RPMI7951 (cell line): ENCODE data around the gene KCNIP4. TPM values are rescaled to one million over a fixed set of nuclear protein-coding genes. Genes with fewer than 3 reads are reported as not detected.

Source experiments
- DNase-seq: peaks from one replicate; pipeline ENCODE4 v3.0.0-alpha.2; 2012; ENCODE audit warnings: low read depth
- total RNA-seq: library from RNA; depleted of rRNA; stranded (reverse); fragments of >200 nt; shearing (Covaris generic); gene quantifications from 2 replicates; pipeline ENCODE4 v1.2.3, GENCODE V29; 2014

The KCNIP4 gene
- total RNA-seq, 1 experiment from 2014 or later: not detected

DNA sequence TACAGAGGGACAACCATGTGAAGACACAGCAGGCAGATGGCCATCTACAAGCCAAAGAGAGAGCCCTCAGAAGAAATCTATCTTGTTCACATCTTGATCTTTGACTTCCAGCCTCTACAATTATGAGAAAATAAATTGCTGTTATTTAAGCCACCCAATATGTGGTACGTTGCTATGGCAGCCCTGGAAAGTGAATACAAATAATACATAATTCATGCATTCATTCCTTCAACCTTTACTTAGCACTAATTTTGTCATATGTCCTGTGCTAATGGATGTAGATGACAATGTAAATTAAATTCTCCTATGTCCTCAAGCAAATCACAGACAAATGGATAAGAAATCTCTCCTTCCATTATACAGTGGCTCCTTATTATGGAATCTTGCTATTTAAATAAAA lies 886.7 kb downstream of the KCNIP4 start:
- no peak for DNase-seq

DNA sequence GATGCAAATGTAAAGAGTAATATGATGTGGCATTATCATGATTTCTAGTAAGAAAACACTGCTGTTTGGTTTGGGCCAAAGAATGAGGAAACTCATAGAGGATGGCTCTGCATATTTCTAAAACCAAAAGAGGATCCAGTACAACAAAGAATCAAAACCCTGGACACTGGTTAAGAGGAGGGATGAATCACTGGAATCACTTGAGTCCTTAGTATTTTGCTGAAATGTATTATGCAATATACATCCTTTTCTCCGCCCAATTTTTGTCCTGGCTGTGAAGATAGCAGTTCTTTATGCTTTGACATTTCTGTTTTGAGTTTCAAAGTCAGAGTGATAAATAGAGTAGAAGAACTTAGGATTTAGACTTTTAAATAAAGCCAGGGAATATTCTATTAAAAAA lies 902.4 kb downstream of the KCNIP4 start:
- DNase-seq: peak; percentile 0

DNA sequence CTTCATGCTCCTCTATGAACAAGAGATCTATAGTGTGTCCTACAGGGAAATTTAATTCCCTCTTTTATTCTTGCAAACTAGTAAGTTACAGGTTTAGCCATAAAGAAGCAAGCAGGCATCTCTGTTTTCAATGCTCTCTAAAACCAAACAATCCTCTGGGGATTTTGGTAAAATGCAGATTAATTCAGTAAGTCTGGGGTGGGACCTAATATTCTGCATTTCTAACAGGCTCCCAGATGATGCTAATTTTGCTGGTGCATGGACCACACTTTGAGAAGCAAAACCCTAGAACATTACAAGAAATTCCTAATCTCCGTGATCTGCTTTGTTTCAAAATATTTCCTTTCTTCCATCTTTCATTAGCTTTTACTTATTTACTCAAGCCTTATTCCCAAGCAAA lies 903.5 kb downstream of the KCNIP4 start:
- no peak for DNase-seq

- DNase-seq: no peak
These were observed 906.9 kb downstream of the KCNIP4 start for GRCh38 chr4:21041708-21042107.

GRCh38 chr4:21034728-21035127 lies 913.8 kb downstream of the KCNIP4 start:
- no peak for DNase-seq

GRCh38 chr4:21032089-21032645 lies 916.4 kb downstream of the KCNIP4 start:
- DNase-seq: no peak

GRCh38 chr4:21018817-21019216 lies 929.8 kb downstream of the KCNIP4 start:
- no peak for DNase-seq

DNA sequence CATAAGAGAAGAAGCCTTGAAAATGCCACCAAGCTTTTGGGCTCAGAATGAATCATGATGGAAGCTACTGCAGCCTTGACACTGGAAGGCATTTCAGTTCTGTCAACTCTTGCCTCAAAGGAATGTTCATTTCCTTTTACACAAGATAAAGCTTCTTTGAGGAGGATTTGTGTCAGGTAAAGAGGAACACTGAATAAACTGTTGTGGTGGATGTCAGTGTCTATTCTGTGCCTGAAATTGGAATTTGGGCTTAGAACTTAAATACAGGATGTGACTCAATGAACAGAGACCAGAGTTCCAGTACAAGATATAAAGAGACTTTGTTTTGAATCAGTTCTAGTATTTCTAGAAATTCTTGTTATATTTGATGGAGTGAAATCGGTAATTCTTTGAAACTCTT lies 935.1 kb downstream of the KCNIP4 start:
- peak; percentile 2 for DNase-seq

- peak; percentile 13 for DNase-seq
These were observed 935.7 kb downstream of the KCNIP4 start for GRCh38 chr4:21012851-21013331.

DNA sequence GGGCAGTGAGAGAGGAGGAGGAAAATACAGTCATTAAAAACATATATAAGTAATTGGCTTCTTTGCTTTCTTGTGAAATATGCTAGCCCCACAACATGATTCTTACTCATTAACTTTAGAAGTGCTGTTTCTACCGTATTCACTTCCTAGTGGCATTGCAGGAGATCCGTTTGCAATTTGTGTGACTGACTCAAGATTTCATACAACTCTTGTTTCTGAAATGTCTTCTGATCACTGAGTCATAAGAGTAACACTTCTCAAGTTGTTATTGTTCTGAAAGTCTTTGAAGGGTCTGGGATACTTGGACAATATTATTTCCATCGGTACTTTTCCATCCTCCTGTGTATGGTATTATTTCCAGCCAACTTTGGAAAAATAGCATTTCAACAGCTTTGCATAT lies 937.5 kb downstream of the KCNIP4 start:
- no peak for DNase-seq

DNA sequence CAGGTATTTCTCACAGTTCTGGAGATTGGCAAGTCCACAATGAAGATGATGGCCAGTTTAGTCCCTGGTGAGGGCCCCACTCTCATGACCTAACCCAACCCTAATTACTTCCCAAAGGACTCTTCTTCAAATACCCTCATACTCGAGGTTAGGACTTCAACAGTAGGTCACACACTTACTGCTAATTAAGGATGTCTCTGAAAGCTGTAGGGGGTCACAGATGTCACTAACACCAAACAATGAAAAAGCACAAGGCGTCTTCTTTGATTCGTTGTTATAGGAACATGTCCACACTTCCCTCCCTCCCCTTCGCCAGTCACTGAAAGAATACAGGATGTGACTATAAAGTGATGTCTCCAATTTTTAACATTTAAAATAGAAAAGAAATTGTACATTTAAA lies 938.6 kb downstream of the KCNIP4 start:
- DNase-seq: no peak

DNA sequence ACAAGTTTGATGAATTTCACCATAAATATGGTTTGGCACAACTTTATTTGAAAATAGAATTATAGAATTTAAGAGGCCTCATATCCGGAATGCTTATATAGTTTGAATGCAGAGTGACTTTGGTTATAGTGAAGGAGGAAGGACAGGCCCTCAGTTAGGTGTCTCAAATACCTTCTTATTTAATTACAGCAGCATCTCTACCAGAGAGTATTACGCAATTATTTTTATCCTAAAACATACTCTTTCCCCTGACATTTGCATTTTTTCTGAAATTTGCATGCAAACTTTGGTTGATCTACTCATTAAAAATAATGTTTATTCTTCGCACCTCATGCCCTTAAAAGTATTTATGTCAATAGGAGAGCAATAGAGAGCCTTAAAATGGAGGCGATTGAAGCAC lies 942.9 kb downstream of the KCNIP4 start:
- no peak for DNase-seq

- no peak for DNase-seq
These were observed 945.6 kb downstream of the KCNIP4 start for GRCh38 chr4:21002976-21003375.

DNA sequence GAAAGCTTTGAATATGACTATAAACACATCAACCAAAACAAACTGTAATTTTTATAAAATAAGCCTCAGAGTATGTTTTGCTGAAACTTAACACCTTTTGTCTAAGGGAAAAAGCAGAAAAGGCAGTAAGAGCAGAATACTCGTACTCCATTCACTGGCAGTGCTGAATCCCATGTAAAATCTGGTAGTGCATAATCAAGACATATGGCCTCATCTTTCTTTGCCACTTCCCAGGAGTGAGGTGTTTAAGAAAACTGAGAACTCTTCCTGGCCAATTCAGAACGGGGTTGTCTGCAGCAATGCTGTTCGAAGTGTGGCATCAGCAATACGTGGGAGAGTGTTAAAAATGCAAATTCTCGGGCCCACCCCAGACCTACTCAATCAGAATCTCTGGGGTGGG lies 946.3 kb downstream of the KCNIP4 start:
- no peak for DNase-seq

DNA sequence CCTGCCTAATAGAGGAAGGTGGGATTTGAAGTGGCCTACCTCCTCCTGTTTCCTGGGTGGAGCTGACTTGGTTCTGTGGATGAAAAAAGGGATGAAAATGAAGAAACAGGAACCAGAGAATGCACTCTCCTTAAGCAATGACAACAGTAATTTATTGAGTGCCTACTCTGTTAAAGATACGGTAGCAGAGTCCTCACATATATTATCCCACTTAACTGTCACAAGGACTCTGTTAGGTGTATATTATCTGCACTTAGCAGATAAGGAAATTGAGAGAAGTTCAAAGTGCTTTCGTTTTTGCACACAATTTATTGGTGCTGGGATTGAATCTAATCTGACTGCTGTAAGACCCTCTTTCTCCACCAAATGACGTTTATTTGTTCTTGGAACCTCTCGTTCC lies 947.1 kb downstream of the KCNIP4 start:
- DNase-seq: no peak

GRCh38 chr4:20997886-20998285 lies 950.7 kb downstream of the KCNIP4 start:
- DNase-seq: no peak

- DNase-seq: no peak
These were observed 953.0 kb downstream of the KCNIP4 start for GRCh38 chr4:20995610-20996009.

GRCh38 chr4:20995015-20995414 lies 953.6 kb downstream of the KCNIP4 start:
- DNase-seq: no peak

GRCh38 chr4:20992002-20992401 lies 956.6 kb downstream of the KCNIP4 start:
- DNase-seq: peak; percentile 3

- no peak for DNase-seq
These were observed 961.4 kb downstream of the KCNIP4 start for GRCh38 chr4:20987191-20987590.

DNA sequence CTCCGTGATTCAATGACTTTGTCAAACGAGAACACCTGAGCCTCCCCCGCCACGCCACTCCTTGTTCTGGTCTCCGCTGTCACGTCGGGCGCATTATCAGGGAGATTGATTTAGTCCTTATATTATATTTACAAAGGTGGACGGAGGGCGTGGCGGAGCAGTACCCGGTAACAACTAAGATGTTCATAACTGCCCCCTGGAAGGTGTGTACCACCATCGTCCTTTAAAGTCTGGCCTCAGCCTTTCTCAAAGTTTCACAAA lies 964.1 kb downstream of the KCNIP4 start:
- no peak for DNase-seq

- DNase-seq: no peak
These were observed 964.6 kb downstream of the KCNIP4 start for GRCh38 chr4:20983763-20984575.

GRCh38 chr4:20982544-20982943 lies 966.0 kb downstream of the KCNIP4 start:
- DNase-seq: no peak

DNA sequence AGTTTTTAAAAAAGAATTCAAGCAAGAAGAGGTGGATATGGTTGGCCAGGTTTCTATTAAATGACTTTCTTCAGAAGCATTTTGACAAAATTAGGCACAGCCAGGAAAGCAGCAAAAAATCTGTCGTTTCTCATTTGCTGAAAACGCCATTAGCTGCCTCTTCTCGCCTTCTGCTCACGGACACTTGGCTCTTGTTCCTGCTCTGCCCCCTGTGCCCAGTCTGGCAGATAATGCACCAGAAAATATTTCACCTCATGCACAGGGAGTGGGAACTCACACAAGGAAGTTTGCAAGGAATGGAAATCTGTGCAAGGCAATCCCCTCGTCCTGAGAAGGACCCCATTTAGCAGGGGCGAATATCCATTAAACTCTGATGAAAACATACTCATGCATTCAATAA lies 988.3 kb downstream of the KCNIP4 start:
- no peak for DNase-seq
